A673 (cell line): Measurements from ENCODE around the gene SKAP1.

Experiments used
- CTCF ChIP-seq: fragments of 300-800, 200-600 bp; sonication (generic); conservative IDR thresholded peaks from 2 replicates; pipeline ENCODE4 v1.5.1; 2017; ENCODE audit warnings: low read depth, mild to moderate bottlenecking, antibody characterized with exemption, low read length, moderate library complexity, mixed read lengths
- EZH2 ChIP-seq: fragments of 200-600 bp; sonication (generic); IDR thresholded peaks from 2 replicates; pipeline ENCODE4 v1.6.1; 2017; ENCODE audit warnings: borderline replicate concordance, low read depth, mild to moderate bottlenecking, mixed read lengths, antibody characterized with exemption, low read length; ENCODE audit not compliant: poor library complexity, severe bottlenecking

GRCh38 chr17:48144976-48145798 lies 284.8 kb downstream of the SKAP1 start:
- TF ChIP-seq CTCF (no peak), EZH2 (no peak)
